Activated naive CD8-positive, alpha-beta T cell treated with anti-CD3 and anti-CD28 coated beads, Interleukin-2, amount 50 U/mL, for 16 hours (primary cell): ENCODE results near the gene WBP11.
A peak's percentile ranks its signal among the peaks of the same experiment; 100 is the strongest.
"Not testable (repeated sequence)": the region's sequence is repeated elsewhere in the genome, so short reads cannot be mapped to it uniquely, and the experiment has no call there.

Experiments
- DNase-seq: peaks from one replicate; pipeline ENCODE4 v3.0.0-alpha.2; 2020; ENCODE audit warnings: low read depth, low spot score

The WBP11 gene

DNA sequence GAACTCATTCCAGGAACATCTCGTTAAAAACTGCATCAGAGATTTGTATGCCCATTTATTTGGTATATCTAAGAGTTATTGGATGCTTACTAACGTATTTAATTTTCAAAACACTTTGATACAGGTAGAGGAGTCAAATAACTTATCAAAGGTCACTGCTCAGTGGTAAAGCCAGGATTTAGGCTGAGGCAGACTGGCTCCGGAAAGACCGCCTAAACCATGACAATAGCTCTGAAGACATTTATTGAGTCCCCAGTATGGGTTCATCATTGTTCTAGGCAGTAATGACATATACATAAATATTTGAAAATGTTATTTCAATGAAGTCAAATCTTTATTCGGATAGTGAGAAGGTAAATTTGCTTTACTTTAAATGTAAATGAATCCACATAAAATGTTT is 30.3 kb downstream of the WBP11 start:
- DNase-seq = no peak

GRCh38 chr12:14771651-14772137 is 31.6 kb downstream of the WBP11 start:
- no peak for DNase-seq

GRCh38 chr12:14770496-14771461 is 32.5 kb downstream of the WBP11 start:
- peak; percentile 84 for DNase-seq

GRCh38 chr12:14769969-14770495 is 33.2 kb downstream of the WBP11 start:
- DNase-seq = peak; percentile 75

DNA sequence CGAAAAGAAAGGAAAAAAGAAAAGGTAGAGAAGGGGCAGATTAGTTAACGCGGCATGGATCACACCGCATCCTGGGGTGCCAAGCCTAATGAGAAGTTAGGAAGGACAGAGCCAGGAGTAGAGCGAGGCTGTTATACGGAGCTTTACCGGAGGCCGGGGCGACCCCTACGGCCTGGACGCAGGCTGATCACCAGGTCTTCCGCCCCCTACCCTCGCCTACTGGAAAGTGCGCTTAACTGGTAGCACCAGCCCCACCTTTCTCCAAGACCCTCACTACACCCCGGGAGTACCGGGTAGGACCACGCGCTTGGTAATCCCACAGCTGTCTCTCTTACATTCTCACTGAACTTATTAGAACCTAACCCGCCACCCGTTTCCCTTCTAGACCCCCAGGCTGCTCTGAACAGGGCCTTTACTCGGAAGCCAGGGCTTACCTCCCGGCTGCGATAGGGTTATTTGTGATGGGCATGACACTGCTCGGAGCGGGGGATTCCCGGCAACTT is 33.8 kb downstream of the WBP11 start:
- DNase-seq = no peak

GRCh38 chr12:14768823-14769405 is 34.4 kb downstream of the WBP11 start:
- no peak for DNase-seq

- DNase-seq = no peak
These were observed 35.7 kb downstream of the WBP11 start for GRCh38 chr12:14767617-14768016.

GRCh38 chr12:14766649-14767215 is 36.5 kb downstream of the WBP11 start:
- no peak for DNase-seq

GRCh38 chr12:14766020-14766419 is 37.3 kb downstream of the WBP11 start:
- not testable (repeated sequence) for DNase-seq

- DNase-seq = no peak
These were observed 37.9 kb downstream of the WBP11 start for GRCh38 chr12:14765398-14765797.

DNA sequence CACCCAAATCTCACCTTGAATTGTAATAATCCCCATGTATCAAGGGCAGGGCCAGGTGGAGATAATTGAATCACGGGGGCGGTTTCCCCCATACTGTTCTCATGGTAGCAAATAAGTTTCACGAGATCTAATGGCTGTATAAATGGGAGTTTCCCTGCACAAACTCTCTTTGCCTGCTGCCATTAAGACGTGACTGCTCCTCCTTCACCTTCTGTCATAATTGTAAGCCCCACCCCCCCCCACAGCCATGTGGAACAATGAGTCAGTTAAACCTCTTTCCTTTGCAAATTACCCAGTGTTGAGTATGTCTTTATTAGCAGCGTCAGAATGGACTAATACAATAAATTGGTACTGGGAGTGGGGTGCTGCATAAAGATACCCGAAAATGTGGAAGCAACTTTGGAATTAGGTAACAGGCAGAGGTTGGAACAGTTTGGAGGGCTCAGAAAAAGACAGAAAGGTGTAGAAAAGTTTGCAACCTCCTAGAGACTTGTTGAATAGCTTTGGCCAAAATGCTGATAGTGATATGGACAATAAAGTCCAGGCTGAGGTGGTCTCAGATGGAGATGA is 43.5 kb downstream of the WBP11 start:
- not testable (repeated sequence) for DNase-seq

DNA sequence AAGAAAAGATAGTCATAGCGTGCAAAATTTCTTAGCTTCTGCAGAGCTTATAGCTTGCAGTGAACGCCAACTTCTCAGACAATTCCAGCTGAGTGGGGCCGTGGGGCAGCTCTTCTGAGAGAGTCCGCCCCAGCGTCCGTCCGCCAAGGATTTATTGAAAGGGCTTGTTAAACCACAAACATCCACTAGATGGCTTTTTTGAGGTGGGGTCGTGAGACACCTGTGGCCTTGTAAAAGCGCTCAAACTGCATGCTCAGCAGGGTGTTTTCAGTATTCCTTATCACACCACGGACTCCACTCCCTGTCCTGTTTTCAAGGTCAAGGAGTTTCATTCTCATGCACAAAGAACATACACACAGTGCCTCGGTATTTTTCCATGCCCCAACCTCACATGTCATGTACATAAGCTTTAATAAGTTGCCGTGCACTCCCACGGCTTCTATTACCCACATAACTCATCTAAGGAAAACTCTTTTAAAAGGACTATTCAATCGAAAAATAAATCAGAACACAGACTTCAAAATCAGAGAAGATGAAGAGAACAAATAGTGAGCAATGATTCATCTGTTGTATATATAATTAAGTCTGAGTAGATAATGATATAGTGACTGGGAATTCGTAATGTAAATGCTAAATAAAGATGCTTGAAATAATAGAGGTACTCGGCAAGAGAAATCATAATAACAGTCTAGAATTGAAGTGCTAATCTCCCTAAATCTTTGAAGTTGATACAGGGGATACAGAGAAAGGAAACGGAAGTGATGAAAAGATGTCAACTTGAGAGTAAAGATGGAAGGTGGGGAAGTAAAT is 46.7 kb downstream of the WBP11 start:
- DNase-seq = no peak

DNA sequence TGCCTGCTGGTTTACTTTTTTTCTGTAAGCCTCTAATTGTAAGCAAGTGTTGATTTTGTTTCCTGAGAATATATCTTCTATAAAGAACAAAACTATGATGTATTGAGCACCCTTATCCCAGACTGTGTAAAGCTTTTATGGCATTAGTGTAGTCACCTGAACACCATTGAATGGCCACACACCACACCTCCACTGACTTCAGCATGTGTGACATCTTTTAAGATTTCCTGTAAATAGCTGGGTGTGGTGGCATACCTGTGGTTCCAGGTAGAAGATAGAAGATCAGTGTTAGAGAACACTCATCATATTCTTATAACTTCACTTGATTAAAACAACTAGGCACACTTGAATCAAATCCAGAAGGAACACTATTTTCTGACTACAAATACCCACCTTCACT is 51.3 kb downstream of the WBP11 start:
- DNase-seq = no peak

DNA sequence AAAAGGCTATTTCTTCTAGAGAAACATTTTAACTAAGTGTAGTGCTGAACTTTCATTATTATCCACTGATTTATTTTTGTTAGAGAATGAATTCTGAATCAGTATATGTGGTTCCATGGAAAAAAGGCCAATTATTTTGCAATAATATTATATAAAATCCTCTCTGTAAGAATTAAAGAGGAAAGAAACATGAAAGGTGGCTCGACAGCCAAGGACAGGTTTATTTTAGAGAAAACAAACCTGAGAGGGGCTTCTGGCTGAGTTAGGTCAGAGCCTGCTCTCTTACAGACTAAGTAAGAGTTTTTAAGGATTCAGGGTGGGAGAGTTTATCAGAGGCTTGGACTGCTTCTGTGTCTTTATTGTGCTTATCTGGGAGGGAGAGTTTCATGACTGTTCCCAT is 60.2 kb downstream of the WBP11 start:
- DNase-seq = no peak

GRCh38 chr12:14741942-14742341 is 61.3 kb downstream of the WBP11 start:
- DNase-seq = no peak

- no peak for DNase-seq
These were observed 62.1 kb downstream of the WBP11 start for GRCh38 chr12:14741153-14741552.

GRCh38 chr12:14736441-14736840 is 66.8 kb downstream of the WBP11 start:
- not testable (repeated sequence) for DNase-seq
